ENCODE measurements around the gene PROKR1. TPM values are rescaled to one million over a fixed set of nuclear protein-coding genes. Genes with fewer than 3 reads are reported as not detected.
"Not testable (repeated sequence)": the region's sequence is repeated elsewhere in the genome, so short reads cannot be mapped to it uniquely, and the experiment has no call there.

Gene PROKR1
- not detected for total RNA-seq

GRCh38 chr2:68643011-68643873 is at the start of gene PROKR1:
Gene PROKR1 (plus strand): TSS chr2:68643579. CDS start chr2:68645822, 2,243 bp downstream.
- ATAC-seq (replicated peaks in 1 of 2) (peak; percentile 53 to 54), DNase-seq (peak; percentile 32 to 33)
- H3K27ac Mint-ChIP-seq: no peak within 1 kb of the TSS
- peaks cover 3% of the 10 kb centered on the region in 2 donors for H3K9me3 Mint-ChIP-seq
- peak within 1 kb of the TSS; percentile 63 to 71 for H3K4me3 Mint-ChIP-seq
- peaks cover 29% of the 10 kb centered on the region for H3K4me1 Mint-ChIP-seq (ENCODE audit: low read depth)
- H3K27me3 Mint-ChIP-seq (ENCODE audit: low read depth): peaks cover 87% of the 10 kb centered on the region
- peaks cover 8 to 10% of the 10 kb centered on the region in 2 donors for H3K36me3 Mint-ChIP-seq (ENCODE audit: insufficient read depth in 2 of 2)

DNA sequence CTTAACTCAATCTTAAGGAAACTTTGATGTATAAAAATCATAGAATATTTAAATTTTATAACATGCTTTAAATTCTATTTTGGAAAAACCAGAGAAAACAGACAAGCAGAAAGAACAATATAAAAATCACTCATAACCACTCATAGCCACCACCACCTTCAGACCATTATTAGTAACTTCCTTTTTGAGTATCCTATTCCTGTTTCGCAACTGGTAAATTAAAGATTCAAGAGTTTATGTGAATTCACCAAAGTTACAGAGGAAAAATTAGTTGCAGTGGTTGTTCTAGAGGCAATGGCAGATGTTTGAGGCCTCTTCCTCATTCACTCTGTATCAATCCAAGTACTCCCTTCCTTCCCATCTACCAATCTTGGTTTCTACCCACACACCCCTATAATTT is 49.3 kb upstream of the PROKR1 start:
- peaks cover 0 to 1% of the 10 kb centered on the region in 2 donors for H3K36me3 Mint-ChIP-seq (ENCODE audit: insufficient read depth in 2 of 2)
- peaks cover 14% of the 10 kb centered on the region for H3K27me3 Mint-ChIP-seq (ENCODE audit: low read depth)
- DNase-seq: no peak
- H3K27ac Mint-ChIP-seq: no peak overlapping the region
- H3K4me3 Mint-ChIP-seq: no peak overlapping the region
- peaks cover 0 to 3% of the 10 kb centered on the region in 2 donors for H3K9me3 Mint-ChIP-seq
- H3K4me1 Mint-ChIP-seq (ENCODE audit: low read depth): peaks cover 6% of the 10 kb centered on the region
- no peak for ATAC-seq (replicated peaks in 1 of 2)

- Mint-ChIP-seq H3K4me3 (peak overlapping the region in 1 of 2 donors; percentile 13), H3K27me3 (ENCODE audit: low read depth) (peaks cover 21% of the 10 kb centered on the region), H3K36me3 (ENCODE audit: insufficient read depth in 2 of 2) (peaks cover 0 to 2% of the 10 kb centered on the region in 2 donors), H3K4me1 (ENCODE audit: low read depth) (peaks cover 6% of the 10 kb centered on the region), H3K27ac (no peak overlapping the region), H3K9me3 (peaks cover 4 to 5% of the 10 kb centered on the region in 2 donors)
- DNase-seq (peak; percentile 40 to 50), ATAC-seq (replicated peaks in 1 of 2) (no peak)
Measured at GRCh38 chr2:68594674-68595492, 48.5 kb upstream of the PROKR1 start.

DNA sequence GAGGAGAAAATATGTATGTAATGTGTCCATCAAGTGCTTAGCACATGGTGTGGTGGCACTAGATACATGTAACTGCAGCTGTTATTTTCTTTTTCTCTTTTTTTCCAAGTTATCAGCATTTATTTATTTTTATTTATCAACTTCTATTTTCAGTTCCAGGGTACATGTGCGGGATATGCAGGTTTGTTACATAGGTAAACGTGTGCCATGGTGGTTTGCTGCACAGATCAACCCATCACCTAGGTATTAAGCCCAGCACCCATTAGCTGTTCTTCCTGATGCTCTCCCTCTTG is 47.9 kb upstream of the PROKR1 start:
- not testable (repeated sequence) for H3K4me1 Mint-ChIP-seq (ENCODE audit: low read depth); H3K4me3 Mint-ChIP-seq; DNase-seq; H3K27ac Mint-ChIP-seq; H3K36me3 Mint-ChIP-seq (ENCODE audit: insufficient read depth in 2 of 2); H3K9me3 Mint-ChIP-seq; ATAC-seq (replicated peaks in 1 of 2)
- peaks cover 26% of the 10 kb centered on the region for H3K27me3 Mint-ChIP-seq (ENCODE audit: low read depth)

GRCh38 chr2:68600495-68600894 is 42.9 kb upstream of the PROKR1 start:
- not testable (repeated sequence) for H3K36me3 Mint-ChIP-seq (ENCODE audit: insufficient read depth in 2 of 2); DNase-seq; ATAC-seq (replicated peaks in 1 of 2); H3K4me1 Mint-ChIP-seq (ENCODE audit: low read depth); H3K4me3 Mint-ChIP-seq; H3K27ac Mint-ChIP-seq
- Mint-ChIP-seq H3K27me3 (ENCODE audit: low read depth) (peaks cover 26% of the 10 kb centered on the region), H3K9me3 (peaks cover 4 to 12% of the 10 kb centered on the region in 2 donors)

- H3K4me1 Mint-ChIP-seq (ENCODE audit: low read depth): no peaks in the 10 kb centered on the region
- peaks cover 2 to 12% of the 10 kb centered on the region in 2 donors for H3K9me3 Mint-ChIP-seq
- peaks cover 4 to 7% of the 10 kb centered on the region in 2 donors for H3K36me3 Mint-ChIP-seq (ENCODE audit: insufficient read depth in 2 of 2)
- no peak overlapping the region for H3K4me3 Mint-ChIP-seq
- H3K27ac Mint-ChIP-seq: no peak overlapping the region
- ATAC-seq (replicated peaks in 1 of 2) (no peak), DNase-seq (no peak)
- H3K27me3 Mint-ChIP-seq (ENCODE audit: low read depth): peaks cover 14% of the 10 kb centered on the region
Measured at GRCh38 chr2:68603059-68603458, 40.3 kb upstream of the PROKR1 start.

DNA sequence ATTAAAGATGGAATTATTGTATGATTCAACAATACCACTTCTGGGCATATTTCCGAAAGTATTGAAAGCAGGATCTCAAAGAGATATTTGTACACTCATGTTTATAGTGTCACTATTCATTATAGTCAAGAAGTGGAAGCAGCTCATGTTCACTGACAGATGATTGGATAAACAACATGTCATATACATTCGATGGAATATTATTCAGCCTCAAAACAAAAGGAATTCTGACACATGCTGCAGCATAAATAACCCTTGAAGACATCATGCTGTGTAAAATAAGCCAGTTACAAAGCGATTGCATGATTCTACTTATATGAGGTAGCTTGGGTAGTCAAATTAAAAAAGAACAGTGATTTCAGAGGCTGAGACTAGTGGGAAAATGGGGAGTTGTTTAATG is 39.3 kb upstream of the PROKR1 start:
- H3K27me3 Mint-ChIP-seq (ENCODE audit: low read depth): peaks cover 12% of the 10 kb centered on the region
- H3K9me3 Mint-ChIP-seq: peaks cover 2 to 12% of the 10 kb centered on the region in 2 donors
- DNase-seq (no peak), ATAC-seq (replicated peaks in 1 of 2) (no peak)
- H3K36me3 Mint-ChIP-seq (ENCODE audit: insufficient read depth in 2 of 2): peaks cover 4 to 7% of the 10 kb centered on the region in 2 donors
- H3K4me1 Mint-ChIP-seq (ENCODE audit: low read depth): no peaks in the 10 kb centered on the region
- no peak overlapping the region for H3K4me3 Mint-ChIP-seq
- no peak overlapping the region for H3K27ac Mint-ChIP-seq

GRCh38 chr2:68605939-68606338 is 37.4 kb upstream of the PROKR1 start:
- Mint-ChIP-seq H3K27me3 (ENCODE audit: low read depth) (no peaks in the 10 kb centered on the region), H3K36me3 (ENCODE audit: insufficient read depth in 2 of 2) (peaks cover 5 to 7% of the 10 kb centered on the region in 2 donors), H3K27ac (no peak overlapping the region), H3K9me3 (peaks cover 0 to 7% of the 10 kb centered on the region in 2 donors), H3K4me1 (ENCODE audit: low read depth) (no peaks in the 10 kb centered on the region), H3K4me3 (no peak overlapping the region)
- ATAC-seq (replicated peaks in 1 of 2): no peak
- DNase-seq: no peak

DNA sequence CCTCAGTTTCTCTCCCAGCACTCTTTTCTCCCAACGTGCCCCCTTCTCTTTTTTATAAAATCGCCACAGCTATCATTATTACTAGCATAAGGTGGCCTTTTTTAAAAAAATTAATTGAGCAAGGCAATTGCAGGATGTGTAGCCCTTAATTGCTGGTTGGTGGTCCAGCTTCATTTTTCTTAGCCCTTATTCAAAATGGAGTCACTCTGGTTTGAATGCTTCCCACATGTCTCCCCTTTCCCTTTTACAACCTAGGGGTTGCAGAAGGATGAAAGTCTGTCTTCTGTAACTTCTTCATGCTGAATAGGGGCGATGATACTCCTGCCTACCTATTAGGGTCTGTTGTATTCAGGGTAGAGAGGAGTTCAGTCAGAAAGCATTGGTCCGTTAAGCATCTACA is 36.6 kb upstream of the PROKR1 start:
- no peaks in the 10 kb centered on the region for H3K4me1 Mint-ChIP-seq (ENCODE audit: low read depth)

DNA sequence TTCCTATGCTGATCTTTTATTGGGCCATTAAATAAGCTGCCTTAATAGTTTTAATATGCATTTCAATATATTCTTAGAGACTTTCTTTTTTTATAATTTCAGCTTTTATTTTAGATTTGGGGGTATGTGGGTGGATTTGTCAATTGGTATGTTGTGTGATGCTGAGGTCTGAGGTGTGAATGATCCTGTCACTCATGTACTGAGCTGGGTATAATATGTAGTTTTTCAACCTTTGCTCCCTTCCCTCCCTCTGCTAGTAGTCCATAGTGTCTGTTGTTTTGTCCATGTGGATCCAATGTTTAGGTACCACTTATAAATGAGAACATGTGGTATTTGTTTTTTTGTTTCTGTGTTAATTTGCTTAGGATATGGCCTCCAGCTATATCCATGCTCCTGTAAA is 35.5 kb upstream of the PROKR1 start:
- Mint-ChIP-seq H3K36me3 (ENCODE audit: insufficient read depth in 2 of 2) (peaks cover 3 to 7% of the 10 kb centered on the region in 2 donors), H3K4me1 (ENCODE audit: low read depth) (no peaks in the 10 kb centered on the region), H3K9me3 (peaks cover 2 to 5% of the 10 kb centered on the region in 2 donors), H3K4me3 (no peak overlapping the region), H3K27me3 (ENCODE audit: low read depth) (no peaks in the 10 kb centered on the region), H3K27ac (no peak overlapping the region)
- DNase-seq (no peak), ATAC-seq (replicated peaks in 1 of 2) (no peak)

More for the DNA sequence above, 36.6 kb upstream of the PROKR1 start:
- H3K27me3 Mint-ChIP-seq (ENCODE audit: low read depth): no peaks in the 10 kb centered on the region
- DNase-seq (no peak), ATAC-seq (replicated peaks in 1 of 2) (no peak)
- peaks cover 0 to 7% of the 10 kb centered on the region in 2 donors for H3K9me3 Mint-ChIP-seq
- H3K27ac Mint-ChIP-seq: no peak overlapping the region
- peaks cover 5 to 7% of the 10 kb centered on the region in 2 donors for H3K36me3 Mint-ChIP-seq (ENCODE audit: insufficient read depth in 2 of 2)
- H3K4me3 Mint-ChIP-seq: no peak overlapping the region

GRCh38 chr2:68612765-68613519 is 30.4 kb upstream of the PROKR1 start:
- Mint-ChIP-seq H3K27ac (no peak overlapping the region), H3K27me3 (ENCODE audit: low read depth) (no peaks in the 10 kb centered on the region), H3K9me3 (peaks cover 4 to 5% of the 10 kb centered on the region in 2 donors), H3K4me3 (no peak overlapping the region), H3K36me3 (ENCODE audit: insufficient read depth in 2 of 2) (peaks cover 5 to 10% of the 10 kb centered on the region in 2 donors), H3K4me1 (ENCODE audit: low read depth) (no peaks in the 10 kb centered on the region)
- DNase-seq (no peak), ATAC-seq (replicated peaks in 1 of 2) (no peak)

GRCh38 chr2:68620772-68621171 is 22.6 kb upstream of the PROKR1 start:
- peaks cover 4 to 8% of the 10 kb centered on the region in 2 donors for H3K9me3 Mint-ChIP-seq
- no peaks in the 10 kb centered on the region for H3K27me3 Mint-ChIP-seq (ENCODE audit: low read depth)
- no peak overlapping the region for H3K27ac Mint-ChIP-seq
- peaks cover 4 to 10% of the 10 kb centered on the region in 2 donors for H3K36me3 Mint-ChIP-seq (ENCODE audit: insufficient read depth in 2 of 2)
- H3K4me3 Mint-ChIP-seq: no peak overlapping the region
- DNase-seq (no peak), ATAC-seq (replicated peaks in 1 of 2) (no peak)
- H3K4me1 Mint-ChIP-seq (ENCODE audit: low read depth): no peaks in the 10 kb centered on the region
